NCI-H2196 treated with DMSO at 0.1 percent for 48 hours (cell line): ENCODE results near the gene ARPC2.

Experiments used
- DNase-seq: peaks from one replicate; lab custom pipeline; 2025; ENCODE audit not compliant: unreplicated experiment; lab: John Stamatoyannopoulos, UW

ARPC2 gene

DNA sequence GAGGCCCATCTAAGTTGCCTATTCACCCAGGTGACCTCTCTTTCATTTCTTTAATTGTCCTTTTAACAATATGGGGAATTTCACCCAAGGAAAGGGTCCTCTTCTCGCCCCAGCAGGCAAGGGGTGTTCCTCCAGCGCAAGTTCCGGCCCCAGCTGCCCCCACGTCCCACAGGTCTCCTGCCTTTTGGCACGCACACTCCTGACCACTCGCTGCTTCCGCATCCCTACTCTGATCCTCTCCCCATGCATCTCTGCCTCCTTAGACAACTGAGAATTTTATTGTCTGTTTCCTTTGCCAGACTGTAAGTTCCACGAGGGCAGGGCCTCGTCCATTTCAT is 684 bp upstream of the ARPC2 start:
- DNase-seq, result no peak

- DNase-seq, result no peak
Observed at GRCh38 chr2:218217360-218218267, 625 bp downstream of the ARPC2 start.

DNA sequence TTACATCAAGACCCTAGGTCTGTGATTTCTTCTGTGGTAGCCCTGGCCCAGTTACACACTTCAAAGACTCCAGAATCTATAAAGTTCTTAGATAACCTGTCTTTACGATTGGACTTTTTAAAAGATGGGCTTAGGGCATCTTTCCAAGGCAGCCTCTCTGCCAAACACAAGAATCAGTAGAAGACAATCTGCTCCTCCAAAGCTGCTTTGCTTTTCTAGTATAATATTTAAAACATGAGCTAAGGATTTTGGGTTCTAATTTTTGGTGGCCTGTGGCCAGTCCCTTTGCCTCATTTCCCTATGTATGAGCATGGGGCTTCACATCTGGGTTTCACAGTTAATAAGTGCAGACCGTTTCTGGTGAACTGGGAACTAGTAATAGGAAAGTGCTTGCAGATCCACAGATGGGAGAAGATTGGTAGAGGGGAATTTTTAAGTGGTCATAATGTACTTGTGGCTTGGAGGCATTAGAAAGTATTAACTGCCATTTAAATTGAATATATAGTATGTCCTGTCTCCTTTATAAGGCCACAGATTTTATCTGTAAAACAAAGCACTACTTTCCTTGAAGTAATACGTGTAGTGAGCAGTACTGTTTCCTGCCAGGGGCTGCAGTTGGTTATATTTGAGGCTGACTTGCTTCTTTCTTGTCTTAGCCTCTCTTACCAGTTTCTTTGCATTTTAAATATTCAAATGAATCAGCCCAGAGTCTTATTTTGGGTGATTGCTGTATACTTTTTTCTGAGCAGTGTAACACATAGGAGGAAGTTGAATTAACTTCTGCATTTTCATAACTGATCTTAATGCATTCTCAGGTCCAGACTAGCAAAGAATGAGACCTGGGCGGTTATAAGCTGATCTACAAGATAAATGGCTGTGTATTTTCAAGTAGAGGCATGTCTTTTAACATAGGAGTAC is 1.5 kb downstream of the ARPC2 start:
- no peak for DNase-seq

- no peak for DNase-seq
Observed at GRCh38 chr2:218219934-218220333, 2.9 kb downstream of the ARPC2 start.

DNA sequence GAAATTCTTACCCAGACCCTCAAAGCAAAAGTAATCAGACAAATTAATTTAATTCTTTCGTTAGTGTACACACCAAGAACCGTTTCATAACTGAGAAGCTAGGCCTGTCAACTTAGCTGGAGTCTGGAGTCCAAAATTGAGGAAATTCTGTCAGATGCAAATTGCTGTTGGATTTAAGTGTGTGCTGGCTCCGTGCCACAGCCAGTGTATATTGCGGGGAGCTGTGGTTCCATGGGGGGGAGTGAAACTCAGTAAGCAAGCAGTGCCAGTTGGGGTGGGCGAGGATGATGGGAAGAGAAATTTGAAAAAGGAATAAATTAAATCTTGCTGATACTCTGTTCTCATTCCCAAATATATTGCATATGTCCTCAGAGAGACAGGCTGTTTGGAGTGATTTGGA is 4.0 kb downstream of the ARPC2 start:
- no peak for DNase-seq

DNA sequence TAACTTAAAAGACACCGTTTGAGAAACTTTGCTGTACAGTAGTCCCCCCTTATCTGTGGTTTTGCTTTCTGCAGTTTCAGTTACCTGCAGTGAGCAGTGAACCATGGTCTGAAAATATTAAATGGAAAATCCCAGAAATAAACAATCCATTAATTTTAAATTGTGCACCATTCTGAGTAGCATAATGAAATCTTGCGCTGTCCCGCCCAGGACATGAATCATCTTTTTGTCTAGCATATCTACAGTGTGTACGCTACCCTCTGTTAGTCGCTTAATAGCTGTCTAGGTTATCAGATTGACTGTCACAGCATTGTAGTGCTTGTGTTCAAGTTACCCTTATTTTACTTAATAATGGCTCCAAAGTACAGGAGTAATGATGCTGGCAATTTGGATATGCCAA is 6.1 kb downstream of the ARPC2 start:
- DNase-seq, result no peak

GRCh38 chr2:218224186-218224585 is 7.2 kb downstream of the ARPC2 start:
- DNase-seq, result no peak

DNA sequence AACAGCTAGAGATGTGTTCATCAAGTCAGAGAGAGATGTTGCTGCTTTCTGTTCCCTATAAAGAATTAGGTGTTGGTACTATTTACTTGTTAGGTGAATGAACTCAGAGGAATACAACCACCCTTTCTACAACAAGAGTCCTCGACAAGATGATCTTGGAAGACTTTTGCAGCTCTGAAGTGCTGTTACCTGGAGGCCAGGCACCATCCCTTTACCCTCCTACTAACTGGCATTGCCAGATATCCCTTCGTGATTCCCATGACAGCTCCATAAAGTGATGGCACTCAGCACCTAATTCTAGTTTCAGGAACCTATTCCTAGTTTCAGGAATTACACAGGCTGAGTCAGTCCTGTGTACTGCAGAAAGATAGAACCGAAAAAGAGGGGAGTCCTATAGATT is 9.9 kb downstream of the ARPC2 start:
- no peak for DNase-seq

GRCh38 chr2:218228366-218229090 is 11.5 kb downstream of the ARPC2 start:
- no peak for DNase-seq

DNA sequence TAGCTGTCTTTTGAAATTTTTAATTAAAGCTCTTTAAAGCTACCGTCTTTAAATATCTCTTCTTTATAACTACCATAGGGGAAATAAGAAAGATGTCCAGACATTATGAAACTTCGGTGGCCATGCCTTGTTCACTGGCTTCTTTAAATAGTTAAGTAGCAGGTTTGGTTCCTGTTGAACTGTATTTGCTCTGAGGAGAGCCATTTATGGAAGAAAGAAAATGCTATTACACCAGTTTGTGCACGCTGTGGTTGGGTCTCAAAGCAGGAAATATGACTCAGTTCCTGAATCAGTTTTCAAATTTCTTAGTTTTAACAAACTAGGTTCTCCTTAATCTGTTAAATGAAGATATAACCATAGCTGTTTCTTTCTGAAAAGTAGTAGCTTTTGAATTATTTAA is 12.2 kb downstream of the ARPC2 start:
- DNase-seq, result no peak

GRCh38 chr2:218229851-218230250 is 12.9 kb downstream of the ARPC2 start:
- DNase-seq, result no peak

DNA sequence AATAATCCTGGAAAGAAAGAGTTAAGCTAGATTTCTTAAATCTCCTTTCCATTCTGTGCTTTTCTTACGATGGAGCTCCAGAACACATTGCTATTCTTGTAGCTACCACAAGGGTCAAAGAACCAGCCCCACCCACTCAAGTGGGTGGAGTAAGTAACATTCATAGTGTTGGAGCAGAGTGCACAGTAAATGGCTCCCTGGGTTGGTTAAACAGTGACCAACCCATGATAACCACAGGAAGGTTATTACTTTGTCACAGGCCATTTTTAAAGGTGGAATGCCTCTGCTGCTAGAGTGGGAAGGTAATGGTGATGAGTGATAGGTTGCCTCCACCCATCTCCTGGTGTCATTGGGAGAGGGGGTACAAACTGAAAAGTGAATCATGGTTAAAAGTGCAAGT is 13.9 kb downstream of the ARPC2 start:
- no peak for DNase-seq

DNA sequence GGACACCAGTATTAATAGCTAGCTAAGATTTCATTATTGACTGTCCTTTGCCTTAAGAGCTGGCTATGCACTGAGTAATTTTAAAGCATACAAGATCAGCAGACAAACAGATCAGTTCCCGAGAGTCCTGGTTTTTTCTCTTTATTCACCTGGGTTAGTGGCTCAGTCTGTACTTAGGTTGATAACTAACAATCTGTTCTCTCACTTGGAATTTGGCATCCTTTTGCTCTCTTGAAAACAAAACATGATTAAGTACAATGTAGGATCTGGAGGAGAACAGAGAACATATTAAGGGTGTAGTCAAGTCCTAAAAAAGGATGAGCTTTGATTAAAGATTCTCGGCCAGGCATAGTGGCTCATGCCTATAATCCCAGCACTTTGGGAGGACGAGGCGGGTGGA is 16.6 kb downstream of the ARPC2 start:
- no peak for DNase-seq

DNA sequence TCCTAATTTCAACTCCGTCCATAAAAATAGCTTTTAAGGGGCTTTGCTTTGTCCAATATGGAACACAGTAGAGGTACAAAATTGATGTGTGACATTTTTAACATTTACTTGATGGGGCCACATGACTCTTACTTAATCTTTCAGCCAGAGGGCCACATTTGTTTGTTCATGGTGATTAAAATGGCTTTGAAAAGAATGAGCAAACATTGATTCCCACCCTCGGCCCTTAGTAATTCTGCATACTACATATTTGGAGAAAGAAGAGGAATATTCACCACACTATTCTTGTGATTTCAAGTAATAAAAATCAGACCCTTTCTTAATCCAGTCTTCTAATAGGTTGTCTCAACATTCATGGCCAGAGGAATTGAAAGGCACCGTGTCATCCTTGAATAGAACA is 17.5 kb downstream of the ARPC2 start:
- no peak for DNase-seq

GRCh38 chr2:218235017-218235416 is 18.0 kb downstream of the ARPC2 start:
- no peak for DNase-seq

- no peak for DNase-seq
Observed at GRCh38 chr2:218236829-218237228, 19.8 kb downstream of the ARPC2 start.

- DNase-seq, result no peak
Observed at GRCh38 chr2:218238887-218239286, 21.9 kb downstream of the ARPC2 start.

DNA sequence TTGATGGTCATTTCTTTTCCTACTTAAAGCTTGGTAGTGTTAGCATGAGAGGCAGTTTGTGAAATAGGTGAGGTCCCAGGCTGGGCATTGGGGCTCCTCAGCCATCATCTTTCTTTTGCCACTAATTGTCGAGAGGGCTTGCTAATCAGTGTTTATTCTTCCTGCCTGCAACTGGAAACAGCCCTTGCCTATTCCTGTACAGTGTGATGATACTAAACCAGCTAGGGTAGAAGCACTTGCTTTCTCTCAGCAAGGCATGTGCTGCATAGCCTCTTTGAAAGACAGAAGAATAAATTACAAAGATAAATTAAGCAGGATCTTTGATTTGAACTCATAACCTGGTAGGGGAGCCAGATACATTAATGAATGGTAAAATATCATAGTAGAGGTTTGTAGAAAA is 27.2 kb downstream of the ARPC2 start:
- no peak for DNase-seq

GRCh38 chr2:218244665-218245064 is 27.7 kb downstream of the ARPC2 start:
- DNase-seq, result no peak

DNA sequence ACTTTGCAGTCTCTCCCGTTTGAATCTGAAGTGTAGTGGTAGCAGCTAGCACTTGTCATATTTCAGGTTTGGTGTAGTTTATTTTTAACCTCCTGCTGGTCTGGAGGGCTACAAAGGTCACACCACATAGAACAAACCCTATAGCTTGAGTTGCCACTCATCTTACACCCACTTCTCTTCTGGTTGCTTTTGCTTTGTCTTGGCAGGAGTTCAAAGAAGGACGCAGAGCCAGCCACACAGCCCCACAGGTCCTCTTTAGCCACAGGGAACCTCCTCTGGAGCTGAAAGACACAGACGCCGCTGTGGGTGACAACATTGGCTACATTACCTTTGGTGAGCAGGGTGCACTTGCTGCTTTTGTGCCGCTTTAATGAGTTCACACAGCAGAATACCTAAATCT is 28.2 kb downstream of the ARPC2 start:
- DNase-seq, result no peak

DNA sequence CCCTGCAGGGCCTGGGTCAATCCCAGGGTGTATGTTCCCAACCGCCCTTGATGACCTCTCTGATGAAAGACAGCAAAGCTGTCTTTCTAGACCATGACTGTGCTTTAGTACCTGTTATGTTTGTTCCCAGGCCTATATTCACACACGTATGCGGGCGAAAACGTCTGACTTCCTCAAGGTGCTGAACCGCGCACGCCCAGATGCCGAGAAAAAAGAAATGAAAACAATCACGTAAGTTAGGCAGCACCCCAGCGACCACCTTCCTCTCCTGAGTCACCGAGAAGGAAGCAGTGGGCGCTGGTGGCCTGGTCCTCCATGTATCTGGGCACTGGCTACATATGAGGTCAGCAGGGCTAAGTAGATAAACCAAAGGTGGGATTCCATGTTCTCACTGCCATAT is 32.7 kb downstream of the ARPC2 start:
- no peak for DNase-seq
